HCT116 (cell line): ENCODE data around the gene ITIH1. TPM values are rescaled to one million over a fixed set of nuclear protein-coding genes. Genes with fewer than 3 reads are reported as not detected.

Source experiments
- ATAC-seq: fragments of 200-7000 bp; cut with Tn5 transposase; 2 replicates; pipeline ENCODE4 v1.9.1; 2020; ENCODE audit warnings: mild to moderate bottlenecking, moderate library complexity
- BruUV-seq: library from RNA; stranded (reverse); fragments of 400-500 nt; replicated peaks from 2 replicates; lab custom pipeline; 2021; lab: Mats Ljungman, UMichigan
- CTCF ChIA-PET: fragments of 300-600 bp; sonication (Branson Sonifier 250); formaldehyde crosslinking; loops from one replicate; lab custom pipeline; 2021; ENCODE audit warnings: antibody characterized with exemption; lab: Charles Lee
- POLR2A ChIA-PET: fragments of 300-600, 350-600 bp; sonication (Branson Sonifier 250); formaldehyde crosslinking; loops from one replicate; lab custom pipeline; 2021; ENCODE audit warnings: antibody characterized with exemption; lab: Charles Lee
- RAD21 ChIA-PET, 2 experiments: fragments of 300-600 bp; sonication (Branson Sonifier 250); formaldehyde crosslinking; loops; one replicate each; lab custom pipeline; 2023; ENCODE audit warnings: low total read pairs in 2 of 2; ENCODE audit not compliant: uncharacterized antibody in 2 of 2, unreplicated experiment in 2 of 2, low non-redundant PET in 1 of 2; lab: Charles Lee
- DNase-seq: peaks from one replicate; pipeline ENCODE4 v3.0.0-alpha.2; 2010; ENCODE audit warnings: low read depth, low spot score
- H2AFZ ChIP-seq: fragments of 200-600 bp; shearing (Covaris generic), sonication (generic); 2 replicates; pipeline ENCODE4 v1.6.1; 2017; ENCODE audit warnings: low read depth, mixed run types, mixed read lengths, antibody characterized with exemption, low read length; ENCODE audit not compliant: poor library complexity, severe bottlenecking
- H3K27ac ChIP-seq: 2 replicates; pipeline ENCODE4 v1.5.1; 2012; ENCODE audit warnings: low read depth, low read length
- H3K27me3 ChIP-seq: fragments of 200-600 bp; sonication (generic); 2 replicates; pipeline ENCODE4 v1.6.1; 2016; ENCODE audit warnings: mixed run types, low read length, mixed read lengths; ENCODE audit not compliant: insufficient read depth
- H3K36me3 ChIP-seq, 2 experiments: fragments of 200-500 bp in 1 of 2; fragments of 200-600 bp in 1 of 2; sonication (Bioruptor generic) in 1 of 2; sonication (generic) in 1 of 2; 2 replicates each; pipeline versions ENCODE4 v1.5.1 to v1.6.1; 2014 to 2016; ENCODE audit warnings: low read length in 2 of 2, inconsistent platforms in 1 of 2, mixed read lengths in 1 of 2, mixed run types in 1 of 2; ENCODE audit not compliant: insufficient read depth in 2 of 2, control insufficient read depth in 1 of 2
- H3K4me1 ChIP-seq, 2 experiments: fragments of 200-600 bp in 1 of 2; sonication (generic) in 1 of 2; 2 replicates each; pipeline versions ENCODE4 v1.5.1 to v1.6.1; 2012 to 2017; ENCODE audit warnings: low read length in 2 of 2, inconsistent platforms in 1 of 2, mild to moderate bottlenecking in 1 of 2, mixed read lengths in 1 of 2, mixed run types in 1 of 2, moderate library complexity in 1 of 2; ENCODE audit not compliant: insufficient read depth in 2 of 2, control insufficient read depth in 1 of 2
- H3K4me2 ChIP-seq: fragments of 200-600 bp; sonication (generic); 2 replicates; pipeline ENCODE4 v1.6.1; 2017; ENCODE audit warnings: mixed run types, low read length, mixed read lengths
- H3K4me3 ChIP-seq, 2 experiments: fragments of 200-600 bp in 1 of 2; sonication (generic) in 1 of 2; replicated peaks in 1 of 2; 2 replicates each; pipeline ENCODE4 v1.5.1; 2011 to 2016; ENCODE audit warnings: low read length in 2 of 2, control low read depth in 1 of 2, low read depth in 1 of 2, mild to moderate bottlenecking in 1 of 2, mixed read lengths in 1 of 2, mixed run types in 1 of 2
- H3K79me2 ChIP-seq: fragments of 200-600 bp; sonication (generic); 2 replicates; pipeline ENCODE4 v1.6.1; 2017; ENCODE audit warnings: mild to moderate bottlenecking, mixed run types, low read length, moderate library complexity, mixed read lengths; ENCODE audit not compliant: insufficient read depth
- H3K9ac ChIP-seq: fragments of 200-600 bp; sonication (generic); 2 replicates; pipeline ENCODE4 v1.6.1; 2016; ENCODE audit warnings: low read length, mixed read lengths
- H3K9me2 ChIP-seq: fragments of 200-600 bp; sonication (generic), shearing (Covaris generic); 2 replicates; pipeline ENCODE4 v1.6.1; 2017; ENCODE audit warnings: mixed run types, mild to moderate bottlenecking, moderate library complexity; ENCODE audit not compliant: insufficient read depth
- H3K9me3 ChIP-seq, 2 experiments: fragments of 200-500 bp in 1 of 2; fragments of 200-600 bp in 1 of 2; sonication (Bioruptor generic) in 1 of 2; sonication (generic) in 1 of 2; 2 replicates each; pipeline ENCODE4 v1.6.1; 2014 to 2017; ENCODE audit warnings: low read length in 2 of 2, mixed read lengths in 2 of 2, inconsistent platforms in 1 of 2, low read depth in 1 of 2, mild to moderate bottlenecking in 1 of 2, mixed run types in 1 of 2, moderate library complexity in 1 of 2; ENCODE audit not compliant: control insufficient read depth in 1 of 2, insufficient read depth in 1 of 2
- H4K20me1 ChIP-seq: fragments of 200-600 bp; sonication (generic), shearing (Covaris generic); 2 replicates; pipeline ENCODE4 v1.6.1; 2017; ENCODE audit warnings: mixed run types, mild to moderate bottlenecking, moderate library complexity; ENCODE audit not compliant: insufficient read depth
- ATF3 ChIP-seq: IDR thresholded peaks from 2 replicates; pipeline ENCODE4 v1.6.1; 2012
- CBX3 ChIP-seq: IDR thresholded peaks from 2 replicates; pipeline ENCODE4 v1.6.1; 2012; ENCODE audit warnings: low read depth
- EGR1 ChIP-seq: IDR thresholded peaks from 2 replicates; pipeline ENCODE4 v1.6.1; 2012; ENCODE audit warnings: low read depth
- ELF1 ChIP-seq: IDR thresholded peaks from 2 replicates; pipeline ENCODE4 v1.6.1; 2012; ENCODE audit warnings: low read depth, borderline replicate concordance
- FOSL1 ChIP-seq: IDR thresholded peaks from 2 replicates; pipeline ENCODE4 v1.6.1; 2012; ENCODE audit warnings: low read depth
- JUND ChIP-seq: IDR thresholded peaks from 2 replicates; pipeline ENCODE4 v1.6.1; 2012
- MAX ChIP-seq: IDR thresholded peaks from 2 replicates; pipeline ENCODE4 v1.6.1; 2012
- POLR2A ChIP-seq: IDR thresholded peaks from 2 replicates; pipeline ENCODE4 v1.7.0; 2011; ENCODE audit warnings: borderline replicate concordance; ENCODE audit not compliant: insufficient read depth, insufficient read length; ENCODE audit errors: extremely low read depth
- POLR2AphosphoS5 ChIP-seq: IDR thresholded peaks from 2 replicates; pipeline ENCODE4 v1.6.1; 2011; ENCODE audit warnings: mild to moderate bottlenecking, low read depth, low read length, moderate library complexity
- SIN3A ChIP-seq: IDR thresholded peaks from 2 replicates; pipeline ENCODE4 v1.6.1; 2012; ENCODE audit warnings: low read depth
- SRF ChIP-seq: IDR thresholded peaks from 2 replicates; pipeline ENCODE4 v1.6.1; 2012; ENCODE audit warnings: low read depth
- TCF7L2 ChIP-seq: IDR thresholded peaks from 2 replicates; pipeline ENCODE4 v1.7.0; 2011; ENCODE audit warnings: borderline replicate concordance, inconsistent platforms; ENCODE audit not compliant: insufficient read depth, insufficient read length; ENCODE audit errors: extremely low read depth
- YY1 ChIP-seq: IDR thresholded peaks from 2 replicates; pipeline ENCODE4 v1.6.1; 2011; ENCODE audit warnings: low read length, low read depth, moderate library complexity, mild to moderate bottlenecking; ENCODE audit not compliant: insufficient replicate concordance; ENCODE audit errors: extremely low read depth
- intact Hi-C: fragments of 100-400 bp; cut with micrococcal nuclease; formaldehyde crosslinking; loops from 2 replicates; pipeline ENCODE4 v1.10.0; 2022
- total RNA-seq: library from RNA; stranded (reverse); gene quantifications from one replicate; pipeline ENCODE4 v1.2.1, GENCODE V29; 2021; ENCODE audit not compliant: unreplicated experiment

The ITIH1 gene
- total RNA-seq, 1 experiment from 2014 or later: 0.37 TPM

GRCh38 chr3:52833202-52833601 lies 55.8 kb downstream of the ITIH1 start (continued):
- no peak for TF ChIP-seq MAX
- TF ChIP-seq POLR2AphosphoS5: no peak
- TF ChIP-seq ATF3: no peak
- TF ChIP-seq SIN3A: no peak

GRCh38 chr3:52834871-52835501 lies 57.6 kb downstream of the ITIH1 start, which contains the start of gene MUSTN1:
Gene MUSTN1 (minus strand): TSS chr3:52835019. CDS start chr3:52834948, 71 bp downstream.
- intact Hi-C loops: no loop called here
- Histone ChIP-seq H3K79me2 (no peaks in the 10 kb centered on the region), H3K9me3 (no peaks in the 10 kb centered on the region), H3K4me2 (no peak within 1 kb of the TSS)
- no peak for ATAC-seq
- TF ChIP-seq CBX3: no peak
- no peak for TF ChIP-seq SRF
- no peak for TF ChIP-seq ATF3
- TF ChIP-seq FOSL1: no peak
- no peak for TF ChIP-seq POLR2A
- TF ChIP-seq POLR2AphosphoS5: no peak
- no peak for TF ChIP-seq JUND
- no peak for TF ChIP-seq ELF1
- no peak for TF ChIP-seq TCF7L2
- TF ChIP-seq YY1: no peak
- no peak for TF ChIP-seq EGR1
- TF ChIP-seq, all 23 proteins: peak for 0
- POLR2A ChIA-PET: no interaction called here
- Histone ChIP-seq H3K27me3 (no peaks in the 10 kb centered on the region), H4K20me1 (no peaks in the 10 kb centered on the region), H3K4me3 (no peak within 1 kb of the TSS), H3K9me2 (no peaks in the 10 kb centered on the region), H3K4me1 (peaks cover 20 to 22% of the 10 kb centered on the region in 2 experiments), H3K27ac (no peak within 1 kb of the TSS), H3K9ac (no peak within 1 kb of the TSS), H2AFZ (no peak within 1 kb of the TSS), H3K36me3 (no peaks in the 10 kb centered on the region)
- RAD21 ChIA-PET: no interaction called here
- no TSS peak for BruUV-seq
- CTCF ChIA-PET: no interaction called here
- no peak for DNase-seq
